GM10266 (cell line): ENCODE measurements around the gene AP2S1.

Experiments used
- DNase-seq: peaks from one replicate; pipeline ENCODE4 v3.0.0; 2012; ENCODE audit errors: extremely low spot score
- TF ChIP-seq, protein P1 (sequence below): IDR thresholded peaks from 2 replicates; pipeline ENCODE4 v1.5.1; 2012; ENCODE audit warnings: mild to moderate bottlenecking, low read depth; ENCODE audit not compliant: control insufficient read depth, insufficient read depth; ENCODE audit errors: missing control alignments

The AP2S1 gene

DNA sequence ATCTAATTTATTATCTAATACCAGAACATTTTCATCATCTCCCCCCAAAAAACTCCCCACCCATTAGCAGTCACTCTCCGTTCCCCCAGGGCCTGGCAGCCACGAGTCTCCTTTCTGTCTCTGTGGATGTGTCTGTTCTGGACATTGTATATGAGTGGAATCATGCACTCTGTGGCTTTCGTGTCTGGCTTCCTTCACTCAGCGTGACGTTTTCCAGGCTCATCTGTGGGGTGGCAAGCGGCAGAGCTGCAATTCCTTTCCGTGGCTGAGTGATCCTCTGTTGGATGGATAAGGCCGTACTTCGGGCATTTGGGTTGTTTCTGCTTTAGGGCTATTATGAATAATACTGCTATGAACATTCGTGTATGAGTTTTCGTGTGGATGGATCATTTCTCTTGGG, 3.1 kb downstream of the AP2S1 start:
- no peak for DNase-seq

DNA sequence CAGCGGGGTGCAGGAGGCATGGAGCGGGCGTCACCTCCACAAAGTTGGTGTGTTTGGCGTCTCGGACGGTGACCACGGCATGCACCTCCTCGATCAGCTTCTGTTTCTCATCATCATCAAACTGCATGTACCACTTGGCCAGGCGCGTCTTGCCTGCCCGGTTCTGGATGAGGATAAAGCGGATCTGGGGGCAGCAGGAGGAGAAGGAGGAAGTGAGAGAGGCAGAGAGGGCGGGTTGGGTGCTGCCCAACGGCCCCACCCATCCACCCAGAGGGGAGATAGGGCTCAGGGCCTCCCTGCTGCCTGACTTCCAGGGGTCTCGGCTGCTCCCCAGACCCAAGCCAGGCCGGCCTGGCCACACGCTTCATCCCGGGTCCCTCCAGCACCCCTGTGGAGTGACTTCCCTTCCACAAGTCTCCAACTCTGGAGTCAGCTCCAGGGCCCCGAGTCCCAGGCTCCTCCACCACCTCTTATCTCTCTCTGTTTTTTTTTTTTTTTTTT, 4.6 kb downstream of the AP2S1 start:
- no peak for DNase-seq
- TF ChIP-seq, protein P1, sequence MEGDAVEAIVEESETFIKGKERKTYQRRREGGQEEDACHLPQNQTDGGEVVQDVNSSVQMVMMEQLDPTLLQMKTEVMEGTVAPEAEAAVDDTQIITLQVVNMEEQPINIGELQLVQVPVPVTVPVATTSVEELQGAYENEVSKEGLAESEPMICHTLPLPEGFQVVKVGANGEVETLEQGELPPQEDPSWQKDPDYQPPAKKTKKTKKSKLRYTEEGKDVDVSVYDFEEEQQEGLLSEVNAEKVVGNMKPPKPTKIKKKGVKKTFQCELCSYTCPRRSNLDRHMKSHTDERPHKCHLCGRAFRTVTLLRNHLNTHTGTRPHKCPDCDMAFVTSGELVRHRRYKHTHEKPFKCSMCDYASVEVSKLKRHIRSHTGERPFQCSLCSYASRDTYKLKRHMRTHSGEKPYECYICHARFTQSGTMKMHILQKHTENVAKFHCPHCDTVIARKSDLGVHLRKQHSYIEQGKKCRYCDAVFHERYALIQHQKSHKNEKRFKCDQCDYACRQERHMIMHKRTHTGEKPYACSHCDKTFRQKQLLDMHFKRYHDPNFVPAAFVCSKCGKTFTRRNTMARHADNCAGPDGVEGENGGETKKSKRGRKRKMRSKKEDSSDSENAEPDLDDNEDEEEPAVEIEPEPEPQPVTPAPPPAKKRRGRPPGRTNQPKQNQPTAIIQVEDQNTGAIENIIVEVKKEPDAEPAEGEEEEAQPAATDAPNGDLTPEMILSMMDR: no peak

More for the DNA sequence above, 3.1 kb downstream of the AP2S1 start:
- TF ChIP-seq, protein P1: no peak

DNA sequence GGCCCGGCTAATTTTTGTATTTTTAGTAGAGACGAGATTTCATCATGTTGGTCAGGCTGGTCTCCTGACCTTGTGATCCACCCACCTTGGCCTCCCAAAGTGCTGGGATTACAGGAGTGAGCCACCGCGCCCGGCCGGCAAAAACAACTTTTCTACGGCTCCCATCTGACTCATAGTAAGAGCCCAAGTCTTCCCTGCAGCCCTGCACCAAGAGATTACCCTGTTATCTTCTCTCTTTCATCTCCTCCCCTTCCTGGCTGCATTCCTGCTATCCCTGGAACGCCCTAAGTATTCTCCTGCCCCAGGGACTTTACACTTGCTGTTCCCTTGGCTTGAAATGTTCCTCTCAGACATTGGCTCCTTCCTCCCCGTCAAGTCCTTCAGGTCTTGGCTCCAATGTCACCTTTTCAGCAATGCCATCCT, 6.6 kb downstream of the AP2S1 start:
- no peak for DNase-seq
- TF ChIP-seq, protein P1: no peak

DNA sequence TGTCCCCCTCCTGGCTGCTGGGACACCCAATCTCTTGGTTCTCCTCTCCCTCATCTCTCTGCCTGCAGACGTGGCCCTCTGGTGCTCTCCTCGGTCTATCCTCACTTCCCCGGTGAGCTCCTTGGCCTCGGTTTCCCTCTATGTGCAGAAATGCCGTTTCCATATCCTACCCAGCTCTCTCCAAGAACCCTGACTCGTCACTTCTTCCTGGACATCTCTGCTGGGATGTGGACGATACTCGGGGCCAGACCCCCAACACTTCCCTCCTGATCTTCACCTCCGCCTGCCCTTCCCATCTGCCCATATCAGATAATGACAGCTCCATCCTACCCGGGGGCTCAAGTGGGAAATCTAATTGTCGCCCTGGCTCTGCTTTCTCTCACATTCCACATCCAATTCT, 7.9 kb downstream of the AP2S1 start:
- TF ChIP-seq, protein P1: no peak

DNA sequence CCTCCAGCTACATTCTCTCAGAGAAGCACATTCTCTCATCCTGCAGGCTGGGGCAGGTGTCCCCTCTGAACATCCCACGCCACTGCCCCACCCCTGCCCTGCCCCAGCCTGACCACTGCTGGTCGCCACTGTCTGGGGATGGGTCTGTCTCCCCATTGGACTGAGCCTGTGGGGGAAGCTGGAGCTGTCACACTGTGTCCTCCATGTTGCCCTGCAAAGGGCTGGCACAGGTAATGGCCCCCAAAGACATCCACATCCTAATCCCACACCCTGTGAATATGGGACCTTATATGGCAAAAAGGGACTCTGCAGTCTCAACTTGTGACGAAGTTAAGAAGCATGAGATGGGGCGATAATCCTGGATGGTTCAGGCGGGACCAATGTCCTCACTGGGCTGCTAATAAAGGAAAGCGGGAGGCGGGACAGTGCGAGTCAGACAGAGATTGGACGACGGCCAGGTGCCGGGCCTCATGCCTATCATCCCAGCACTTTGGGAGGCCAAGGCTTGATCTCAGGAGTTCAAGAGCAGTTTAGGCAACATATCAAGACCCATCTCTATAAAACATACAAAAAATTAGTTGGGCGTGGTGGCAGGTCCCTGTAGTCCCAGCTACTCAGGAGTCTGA, 9.1 kb downstream of the AP2S1 start:
- TF ChIP-seq, protein P1: no peak
- DNase-seq: no peak

More for the DNA sequence above, 7.9 kb downstream of the AP2S1 start:
- no peak for DNase-seq

DNA sequence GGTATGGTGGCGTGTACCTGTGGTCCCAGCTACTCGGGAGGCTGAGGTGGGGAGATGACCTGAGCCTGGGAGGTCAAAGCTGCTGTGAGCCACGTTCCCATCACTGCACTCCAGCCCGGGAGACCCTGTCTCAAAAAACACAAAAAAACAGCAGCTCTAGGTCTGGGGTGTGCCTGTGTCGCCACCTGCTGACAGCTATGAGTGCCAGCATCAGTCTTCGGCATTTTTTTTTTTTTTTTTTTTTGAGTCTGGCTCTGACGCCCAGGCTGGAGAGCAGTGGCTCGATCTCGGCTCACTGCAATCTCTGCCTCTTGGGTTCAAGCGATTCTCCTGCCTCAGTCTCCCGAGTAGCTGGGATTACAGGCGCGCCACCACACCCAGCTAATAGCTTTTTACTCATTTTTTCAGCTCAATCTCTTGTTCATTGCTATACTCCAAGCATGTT, 10.1 kb downstream of the AP2S1 start:
- peak; percentile 75 for DNase-seq
- TF ChIP-seq, protein P1: peak; percentile 74

DNA sequence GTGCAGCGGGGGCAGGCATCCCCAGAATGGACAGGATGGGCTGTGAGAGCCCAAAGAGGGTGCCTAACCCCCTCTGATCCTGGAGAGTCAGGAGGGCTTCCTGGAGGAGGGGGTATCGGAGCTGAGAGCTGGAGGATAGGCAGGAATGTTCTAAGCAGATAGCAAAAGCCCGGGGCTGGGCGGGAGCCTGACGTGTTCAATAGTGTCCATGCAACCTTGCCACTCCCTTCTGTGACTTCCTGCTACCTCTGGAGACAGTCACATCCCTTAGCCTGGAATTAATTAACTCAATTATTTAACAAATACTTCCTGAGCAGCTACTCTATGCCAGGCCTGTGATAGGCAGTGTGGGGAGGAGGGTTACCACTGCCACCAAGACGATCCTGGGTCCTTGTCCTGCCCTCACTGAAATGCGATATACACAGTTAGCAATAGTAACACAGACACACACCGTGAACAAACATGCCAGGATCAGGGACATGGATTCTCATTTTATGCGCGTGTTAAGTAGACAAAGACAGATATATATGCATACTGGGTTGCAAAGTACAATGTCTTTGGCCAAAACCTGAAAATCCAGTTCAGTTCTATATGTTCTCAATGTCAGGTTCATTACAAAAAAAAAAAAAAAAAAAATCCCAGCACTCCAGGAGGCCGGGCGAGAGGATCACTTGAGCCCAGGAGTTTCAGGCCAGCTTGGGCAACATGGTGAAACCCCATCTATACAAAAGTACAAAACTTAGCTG, 10.7 kb downstream of the AP2S1 start:
- TF ChIP-seq, protein P1: no peak

More for the DNA sequence above, 10.7 kb downstream of the AP2S1 start:
- no peak for DNase-seq
